Pancreas (tissue), 10 donors: ENCODE measurements around the gene PFN4. TPM values are rescaled to one million over a fixed set of nuclear protein-coding genes. Genes with fewer than 3 reads are reported as not detected.

Source experiments
- ATAC-seq, 4 donors: fragments of 200-7000 bp; cut with Tn5 transposase; one replicate each; pipeline versions ENCODE4 v1.8.0 to v1.9.1; 2020; ENCODE audit warnings: mild to moderate bottlenecking in 4 of 4, moderate library complexity in 4 of 4
- DNase-seq, 6 donors: peaks; one replicate each; pipeline ENCODE4 v3.0.0-alpha.2; 2020
- FAIRE-seq: peaks from 2 replicates; lab custom pipeline; 2012; peaks lifted over from hg19 to GRCh38; lab: Jason Lieb, UNC
- H3K27ac ChIP-seq, 4 donors: fragments of 200-600 bp; sonication (generic); 1 replicate in 3 of 4; 2 replicates in 1 of 4; pipeline versions ENCODE4 v1.5.0 to v1.8.0; 2020
- H3K27me3 ChIP-seq, 4 donors: fragments of 200-600 bp; one replicate each; pipeline ENCODE4 v1.8.0; 2021
- H3K36me3 ChIP-seq, 3 donors: fragments of 200-600 bp; sonication (generic) in 1 of 3; one replicate each; pipeline versions ENCODE4 v1.5.0 to v1.8.0; 2020 to 2021
- H3K4me1 ChIP-seq, 3 donors: fragments of 200-600 bp; one replicate each; pipeline ENCODE4 v1.8.0; 2021
- H3K4me3 ChIP-seq, 4 donors: fragments of 200-600 bp; sonication (generic) in 2 of 4; one replicate each; pipeline versions ENCODE4 v1.5.0 to v1.8.0; 2020 to 2021
- H3K9me3 ChIP-seq, 4 donors: fragments of 200-600 bp; one replicate each; pipeline ENCODE4 v1.8.0; 2021
- WGBS, 2 donors: extraction: QIAGEN DNeasy Blood & Tissue Kit; methylation state at CpG; one replicate each; pipeline ENCODE4 v1.1.7; 2013; 5-methylcytosine and 5-hydroxymethylcytosine counted together
- intact Hi-C, 3 donors: fragments of 100-400 bp; cut with DNase I; formaldehyde crosslinking; loops; one replicate each; pipeline versions ENCODE4 v1.11.1 to v1.14.2; 2022
- polyA plus RNA-seq, 2 donors: library from polyadenylated mRNA; stranded (reverse); fragments of 200-250 nt; gene quantifications; one replicate each; pipeline ENCODE4 v1.2.3, GENCODE V29; 2013
- total RNA-seq, 6 donors: library from RNA; stranded (reverse); fragmentation: NEBNext Ultra II Directional in 4 of 6; extraction: Animal tissue kit (Norgen Biotek cat#: 25700) in 4 of 6; gene quantifications; one replicate each; pipeline versions ENCODE4 v1.2.1 to v1.2.4, GENCODE V29; 2021 to 2023
- TF ChIP-seq, protein P1 (sequence below), 4 donors: fragments of 200-600 bp; sonication (generic) in 3 of 4; IDR thresholded peaks; one replicate each; pipeline versions ENCODE4 v1.5.0 to v1.8.0; 2021; ENCODE audit warnings: antibody characterized with exemption in 4 of 4
- donor health status: healthy with polysubstance abuse.
- donor health status: DM: no; HTN: no; CAD: no; lungs with moderate emphysema.
- donor health status: DM: no; HTN: no; CAD: no.
- donor health status: control.
- donor health status: control.
- donor health status: Bipolar disorder and iron deficiency.
- donor health status: DM: yes; HTN: yes; CAD: no.
- donor health status: DM: no; HTN: no; CAD: no.
- donor health status: DM: no; HTN: no; CAD: no.
- donor health status: DM: yes; HTN: yes; CAD: no.

PFN4 gene
- total and polyA plus RNA-seq, 8 donors, result 0.16 to 0.63 (median 0.41) TPM

DNA sequence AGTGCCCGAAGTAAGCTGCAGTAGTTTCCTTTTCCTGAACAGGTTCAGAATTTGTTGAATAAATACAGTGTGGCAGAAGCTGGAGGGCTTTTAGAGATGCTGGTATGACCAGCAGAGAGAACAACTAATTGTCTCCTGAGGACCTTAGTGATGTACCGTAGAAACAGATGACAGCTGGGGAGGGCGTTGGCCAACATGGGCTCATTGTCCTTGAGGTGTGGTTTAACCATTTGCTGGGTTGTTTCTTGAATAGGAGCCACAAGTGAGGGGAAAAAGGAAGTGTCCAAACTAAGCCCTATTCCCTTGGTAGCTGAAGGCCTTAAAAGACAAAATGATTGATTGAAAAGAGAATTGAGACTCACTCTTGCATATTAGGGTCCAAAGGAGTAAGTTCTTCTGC is 40.1 kb upstream of the PFN4 start:
- WGBS, 2 donors, result 56 to 60% methylated on average over 3 of the region's 3 CpGs
- Histone ChIP-seq H3K27ac (no peak overlapping the region), H3K9me3 (no peaks in the 10 kb centered on the region), H3K27me3 (no peaks in the 10 kb centered on the region), H3K36me3 (no peaks in the 10 kb centered on the region), H3K4me1 (no peaks in the 10 kb centered on the region), H3K4me3 (no peak overlapping the region)
- no peak for DNase-seq
- intact Hi-C loops, result no loop called here
- TF ChIP-seq, protein P1, sequence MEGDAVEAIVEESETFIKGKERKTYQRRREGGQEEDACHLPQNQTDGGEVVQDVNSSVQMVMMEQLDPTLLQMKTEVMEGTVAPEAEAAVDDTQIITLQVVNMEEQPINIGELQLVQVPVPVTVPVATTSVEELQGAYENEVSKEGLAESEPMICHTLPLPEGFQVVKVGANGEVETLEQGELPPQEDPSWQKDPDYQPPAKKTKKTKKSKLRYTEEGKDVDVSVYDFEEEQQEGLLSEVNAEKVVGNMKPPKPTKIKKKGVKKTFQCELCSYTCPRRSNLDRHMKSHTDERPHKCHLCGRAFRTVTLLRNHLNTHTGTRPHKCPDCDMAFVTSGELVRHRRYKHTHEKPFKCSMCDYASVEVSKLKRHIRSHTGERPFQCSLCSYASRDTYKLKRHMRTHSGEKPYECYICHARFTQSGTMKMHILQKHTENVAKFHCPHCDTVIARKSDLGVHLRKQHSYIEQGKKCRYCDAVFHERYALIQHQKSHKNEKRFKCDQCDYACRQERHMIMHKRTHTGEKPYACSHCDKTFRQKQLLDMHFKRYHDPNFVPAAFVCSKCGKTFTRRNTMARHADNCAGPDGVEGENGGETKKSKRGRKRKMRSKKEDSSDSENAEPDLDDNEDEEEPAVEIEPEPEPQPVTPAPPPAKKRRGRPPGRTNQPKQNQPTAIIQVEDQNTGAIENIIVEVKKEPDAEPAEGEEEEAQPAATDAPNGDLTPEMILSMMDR (IDR thresholded peaks at IDR 0.05), result no peak
- ATAC-seq, result no peak
- FAIRE-seq, result no peak

DNA sequence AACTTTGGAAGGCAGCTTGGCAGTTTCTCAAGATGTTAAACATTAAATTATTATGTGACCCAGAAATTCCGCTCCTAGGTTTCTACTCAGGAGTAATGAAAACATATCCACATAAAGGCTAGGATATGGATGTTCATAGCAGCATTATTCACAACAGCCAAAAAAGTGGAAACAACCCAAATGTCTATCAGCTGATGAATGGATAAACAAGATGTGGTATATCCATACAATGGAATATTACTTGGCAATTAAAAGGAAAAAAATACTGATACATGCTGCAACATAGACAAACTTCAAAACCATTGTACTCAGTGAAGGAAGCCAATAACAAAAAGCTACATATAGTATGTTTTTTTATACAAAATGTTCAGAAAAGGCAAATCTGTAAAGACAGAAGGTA is 39.4 kb upstream of the PFN4 start:
- Histone ChIP-seq H3K27me3 (no peaks in the 10 kb centered on the region), H3K4me3 (no peak overlapping the region), H3K4me1 (no peaks in the 10 kb centered on the region), H3K9me3 (no peaks in the 10 kb centered on the region), H3K36me3 (no peaks in the 10 kb centered on the region), H3K27ac (no peak overlapping the region)
- DNase-seq, result no peak
- intact Hi-C loops, result no loop called here
- no peak for FAIRE-seq
- WGBS, 2 donors, result 100% methylated on average over 1 of the region's 1 CpG
- TF ChIP-seq, protein P1 (IDR thresholded peaks at IDR 0.05), result no peak
- no peak for ATAC-seq

DNA sequence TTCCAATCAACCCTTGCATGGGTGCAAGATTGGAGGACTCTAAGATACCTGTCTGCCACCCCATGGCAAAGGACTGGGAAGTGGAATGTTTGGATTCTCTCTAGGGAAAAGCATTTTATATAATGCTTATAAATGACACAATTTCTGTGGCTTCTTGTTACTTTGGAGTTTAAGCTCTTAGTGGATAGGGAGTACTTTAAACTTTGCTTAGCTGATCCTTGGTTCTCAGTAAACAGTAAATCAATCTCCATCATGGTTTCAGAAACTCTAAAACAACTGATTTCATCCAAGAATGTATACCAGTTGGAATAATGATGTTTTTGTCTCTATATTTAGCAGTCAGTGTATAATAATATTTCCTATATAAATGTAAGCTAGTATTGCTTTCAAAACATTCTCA is 37.6 kb upstream of the PFN4 start:
- H3K9me3 ChIP-seq, result no peaks in the 10 kb centered on the region
- TF ChIP-seq, protein P1 (IDR thresholded peaks at IDR 0.05), result no peak
- ATAC-seq (no peak), FAIRE-seq (no peak), DNase-seq (no peak)
- H3K4me3 ChIP-seq, result no peak overlapping the region
- no peak overlapping the region for H3K27ac ChIP-seq
- no peaks in the 10 kb centered on the region for H3K27me3 ChIP-seq
- no peaks in the 10 kb centered on the region for H3K4me1 ChIP-seq
- intact Hi-C loops, result no loop called here
- H3K36me3 ChIP-seq, result no peaks in the 10 kb centered on the region

DNA sequence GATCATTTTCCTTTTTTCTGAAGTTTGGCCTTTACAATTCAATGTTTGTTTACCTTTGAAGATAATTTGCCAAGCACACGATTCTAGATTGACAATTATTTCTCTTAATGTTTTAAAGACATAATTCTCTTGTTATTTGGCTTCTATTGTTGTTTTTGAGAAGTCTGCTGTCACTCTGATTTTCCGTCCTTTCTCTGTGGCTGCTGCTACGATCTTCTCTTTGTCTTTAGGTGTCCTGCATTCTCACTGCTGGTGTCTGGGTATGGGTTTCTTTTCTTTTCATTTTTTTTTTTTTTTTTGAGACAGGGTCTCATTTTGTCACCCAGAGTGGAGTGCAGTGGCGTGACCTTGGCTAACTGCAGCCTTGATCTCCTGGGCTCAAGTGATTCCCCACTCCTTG is 36.6 kb upstream of the PFN4 start:
- DNase-seq (no peak), ATAC-seq (no peak), FAIRE-seq (no peak)
- Histone ChIP-seq H3K4me3 (no peak overlapping the region), H3K9me3 (no peaks in the 10 kb centered on the region), H3K36me3 (no peaks in the 10 kb centered on the region), H3K4me1 (no peaks in the 10 kb centered on the region), H3K27ac (no peak overlapping the region), H3K27me3 (no peaks in the 10 kb centered on the region)
- 78 to 79% methylated on average over 4 of the region's 4 CpGs for WGBS, 2 donors
- TF ChIP-seq, protein P1 (IDR thresholded peaks at IDR 0.05), result no peak
- intact Hi-C loops, result no loop called here

DNA sequence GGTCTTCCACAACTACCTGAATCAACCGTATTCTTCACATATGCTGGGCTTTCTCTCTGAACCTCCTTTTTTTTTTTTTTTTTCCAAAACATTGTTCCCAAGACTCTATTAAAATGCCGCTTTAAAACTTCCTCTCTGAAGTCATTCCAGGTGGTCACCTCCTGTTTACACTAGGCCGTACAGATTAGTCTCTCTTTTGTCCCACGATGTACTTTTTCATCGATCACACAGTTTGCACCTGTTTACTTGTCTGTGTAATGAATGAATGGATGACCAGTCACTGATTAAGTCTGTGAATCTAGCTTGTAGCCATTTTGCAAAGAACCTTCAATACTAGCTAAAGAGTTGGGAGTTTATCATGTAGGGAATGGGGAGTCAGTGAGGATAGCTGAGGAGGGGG is 35.0 kb upstream of the PFN4 start:
- intact Hi-C loops, result no loop called here
- FAIRE-seq, result no peak
- 59 to 63% methylated on average over 5 of the region's 5 CpGs for WGBS, 2 donors

More for the DNA sequence above, 35.0 kb upstream of the PFN4 start:
- TF ChIP-seq, protein P1 (IDR thresholded peaks at IDR 0.05), result no peak
- ATAC-seq (no peak), DNase-seq (no peak)
- Histone ChIP-seq H3K27me3 (no peaks in the 10 kb centered on the region), H3K9me3 (no peaks in the 10 kb centered on the region), H3K4me3 (no peak overlapping the region), H3K4me1 (no peaks in the 10 kb centered on the region), H3K27ac (no peak overlapping the region), H3K36me3 (no peaks in the 10 kb centered on the region)
